ENCODE data around the gene NTRK2. TPM values are rescaled to one million over a fixed set of nuclear protein-coding genes. Genes with fewer than 3 reads are reported as not detected.

Gene NTRK2
- polyA plus RNA-seq (2013): not detected

DNA sequence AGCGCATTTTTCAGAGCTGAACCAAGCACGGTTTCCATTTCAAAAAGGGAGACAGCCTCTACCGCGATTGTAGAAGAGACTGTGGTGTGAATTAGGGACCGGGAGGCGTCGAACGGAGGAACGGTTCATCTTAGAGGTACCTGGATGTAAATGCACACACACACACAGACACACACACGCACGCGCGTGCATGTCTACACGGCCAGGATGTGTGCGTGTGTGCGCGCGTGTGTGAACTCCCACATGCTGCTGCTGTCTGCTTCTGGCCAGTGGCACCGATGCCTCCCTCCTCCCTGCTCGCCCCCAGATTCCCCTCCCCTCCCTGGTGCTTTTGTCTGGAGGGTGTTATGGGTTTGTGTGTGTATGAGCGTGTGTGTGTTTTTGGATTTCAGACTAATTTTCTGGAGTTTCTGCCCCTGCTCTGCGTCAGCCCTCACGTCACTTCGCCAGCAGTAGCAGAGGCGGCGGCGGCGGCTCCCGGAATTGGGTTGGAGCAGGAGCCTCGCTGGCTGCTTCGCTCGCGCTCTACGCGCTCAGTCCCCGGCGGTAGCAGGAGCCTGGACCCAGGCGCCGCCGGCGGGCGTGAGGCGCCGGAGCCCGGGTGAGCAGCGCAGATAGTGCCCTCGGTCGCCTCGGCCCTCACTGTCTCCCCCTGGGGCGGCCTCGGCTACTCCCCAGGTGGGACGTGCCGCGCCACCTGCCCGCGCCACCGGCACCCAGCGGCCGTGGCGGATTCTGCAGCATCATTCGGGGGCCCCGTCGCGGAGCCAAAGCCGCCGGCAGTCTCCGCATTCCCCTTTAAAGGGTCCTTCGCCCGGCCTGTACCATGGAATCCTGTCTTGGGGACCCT, at the start of gene NTRK2:
Gene NTRK2, plus strand, starts transcription at position 442 of the 850 bp plus-strand sequence. CDS start 1,020 bp downstream, outside the sequence.
- DNase-seq: peak in 2 of 3 donors; percentile 33 to 51
- H3K4me1 ChIP-seq (ENCODE audit: control extremely low read depth in 1 of 4, control insufficient read depth in 4 of 4, insufficient read depth in 4 of 4, low read length in 3 of 4): peaks cover 0 to 33% (median 28%) of the 10 kb centered on the region in 4 experiments
- POLR2A ChIA-PET: interaction anchor here (0.6 kb wide), 1 partner anchor 716 kb away, joined by 3 read pairs; no protein-coding TSS in a partner anchor

DNA sequence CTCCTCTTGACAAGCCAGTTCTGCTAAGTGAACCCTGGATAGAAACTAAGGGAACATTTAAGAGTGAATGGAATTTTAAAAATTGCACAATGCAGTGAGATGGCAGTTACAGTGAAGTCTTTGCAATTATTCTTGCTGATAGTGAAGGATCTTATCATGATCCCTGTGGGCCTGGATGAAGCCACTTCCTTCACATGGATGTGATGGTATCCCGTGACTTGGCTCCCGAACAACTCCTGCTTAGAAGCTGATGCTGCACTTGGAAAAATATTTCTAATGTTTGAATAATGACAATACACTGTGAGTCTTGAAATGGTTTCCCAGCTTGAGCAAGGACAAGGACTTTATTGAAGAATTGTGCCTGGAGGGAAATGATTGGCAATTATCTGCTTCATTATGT, 49.2 kb upstream of the NTRK2 start:
- no peaks in the 10 kb centered on the region for H3K36me3 ChIP-seq (ENCODE audit: control insufficient read depth in 4 of 4, insufficient read depth in 4 of 4, low read length in 3 of 4)
- H3K4me1 ChIP-seq (ENCODE audit: control extremely low read depth in 1 of 4, control insufficient read depth in 4 of 4, insufficient read depth in 4 of 4, low read length in 3 of 4): peaks cover 0 to 4% (median 0%) of the 10 kb centered on the region in 4 experiments
- H3K27me3 ChIP-seq (replicated peaks in 2 of 5; ENCODE audit: control insufficient read depth in 4 of 5, insufficient read depth in 5 of 5, low read length in 4 of 5): no peaks in the 10 kb centered on the region
- H3K4me3 ChIP-seq (ENCODE audit: control insufficient read depth in 1 of 7, extremely low read depth in 1 of 7, insufficient read depth in 4 of 7, low read depth in 2 of 7, low read length in 6 of 7): no peak overlapping the region
- H3K9me3 ChIP-seq (ENCODE audit: control extremely low read depth in 1 of 5, control insufficient read depth in 4 of 5, insufficient read depth in 2 of 5, low read depth in 1 of 5, low read length in 4 of 5): no peaks in the 10 kb centered on the region
- WGBS (ENCODE audit: insufficient coverage): 100% methylated on average over 1 of the region's 2 CpGs
- H3K27ac ChIP-seq (ENCODE audit: insufficient read depth in 1 of 2, low read depth in 1 of 2, low read length in 2 of 2, poor library complexity in 1 of 2, severe bottlenecking in 2 of 2): no peak overlapping the region
- no peak for DNase-seq
- CTCF ChIA-PET: no interaction called here
- POLR2A ChIA-PET: no interaction called here

More for the DNA sequence above, at the start of gene NTRK2:
- H3K9me3 ChIP-seq (ENCODE audit: control extremely low read depth in 1 of 5, control insufficient read depth in 4 of 5, insufficient read depth in 2 of 5, low read depth in 1 of 5, low read length in 4 of 5): peaks cover 0 to 5% (median 1%) of the 10 kb centered on the region in 5 experiments
- no peak within 1 kb of the TSS for H3K27ac ChIP-seq (ENCODE audit: insufficient read depth in 1 of 2, low read depth in 1 of 2, low read length in 2 of 2, poor library complexity in 1 of 2, severe bottlenecking in 2 of 2)
- peaks cover 11 to 80% (median 61%) of the 10 kb centered on the region in 5 experiments for H3K27me3 ChIP-seq (replicated peaks in 2 of 5; ENCODE audit: control insufficient read depth in 4 of 5, insufficient read depth in 5 of 5, low read length in 4 of 5)
- WGBS (ENCODE audit: insufficient coverage): 2% methylated on average over 51 of the region's 69 CpGs
- CTCF ChIA-PET: interaction anchor here (0.9 to 1.8 kb wide), 3 partner anchors 11 to 112 kb away, joined by 3 to 7 read pairs (median 3); no protein-coding TSS in a partner anchor
- no peaks in the 10 kb centered on the region for H3K36me3 ChIP-seq (ENCODE audit: control insufficient read depth in 4 of 4, insufficient read depth in 4 of 4, low read length in 3 of 4)
- H3K4me3 ChIP-seq (ENCODE audit: control insufficient read depth in 1 of 7, extremely low read depth in 1 of 7, insufficient read depth in 4 of 7, low read depth in 2 of 7, low read length in 6 of 7): peak within 1 kb of the TSS; percentile 18 to 70 (median 52)

DNA sequence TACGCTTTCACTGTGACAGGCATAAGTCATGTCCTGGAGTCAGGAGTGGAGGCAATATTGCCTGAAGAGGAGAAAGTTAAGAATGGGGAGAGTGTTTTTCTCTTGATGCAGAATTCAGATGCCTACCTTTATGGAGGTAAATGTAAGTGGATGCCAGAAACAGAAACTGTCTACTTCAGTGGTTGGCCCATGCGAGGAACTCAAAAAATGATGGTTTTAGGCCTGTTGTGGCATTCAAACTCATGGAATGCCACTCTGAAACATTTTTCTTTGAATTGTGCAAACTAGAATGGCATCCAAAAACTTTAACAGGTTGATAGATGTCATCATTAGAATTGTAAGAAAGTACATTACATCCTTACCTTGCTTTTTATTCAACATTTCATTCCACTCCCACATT, 47.7 kb upstream of the NTRK2 start:
- CTCF ChIA-PET: no interaction called here
- Histone ChIP-seq H3K4me3 (ENCODE audit: control insufficient read depth in 1 of 7, extremely low read depth in 1 of 7, insufficient read depth in 4 of 7, low read depth in 2 of 7, low read length in 6 of 7) (no peak overlapping the region), H3K27me3 (replicated peaks in 2 of 5; ENCODE audit: control insufficient read depth in 4 of 5, insufficient read depth in 5 of 5, low read length in 4 of 5) (no peaks in the 10 kb centered on the region), H3K36me3 (ENCODE audit: control insufficient read depth in 4 of 4, insufficient read depth in 4 of 4, low read length in 3 of 4) (no peaks in the 10 kb centered on the region), H3K27ac (ENCODE audit: insufficient read depth in 1 of 2, low read depth in 1 of 2, low read length in 2 of 2, poor library complexity in 1 of 2, severe bottlenecking in 2 of 2) (no peak overlapping the region), H3K4me1 (ENCODE audit: control extremely low read depth in 1 of 4, control insufficient read depth in 4 of 4, insufficient read depth in 4 of 4, low read length in 3 of 4) (peaks cover 0 to 4% (median 0%) of the 10 kb centered on the region in 4 experiments), H3K9me3 (ENCODE audit: control extremely low read depth in 1 of 5, control insufficient read depth in 4 of 5, insufficient read depth in 2 of 5, low read depth in 1 of 5, low read length in 4 of 5) (no peaks in the 10 kb centered on the region)
- 100% methylated on average over 2 of the region's 2 CpGs for WGBS (ENCODE audit: insufficient coverage)
- no peak for DNase-seq
- POLR2A ChIA-PET: no interaction called here

DNA sequence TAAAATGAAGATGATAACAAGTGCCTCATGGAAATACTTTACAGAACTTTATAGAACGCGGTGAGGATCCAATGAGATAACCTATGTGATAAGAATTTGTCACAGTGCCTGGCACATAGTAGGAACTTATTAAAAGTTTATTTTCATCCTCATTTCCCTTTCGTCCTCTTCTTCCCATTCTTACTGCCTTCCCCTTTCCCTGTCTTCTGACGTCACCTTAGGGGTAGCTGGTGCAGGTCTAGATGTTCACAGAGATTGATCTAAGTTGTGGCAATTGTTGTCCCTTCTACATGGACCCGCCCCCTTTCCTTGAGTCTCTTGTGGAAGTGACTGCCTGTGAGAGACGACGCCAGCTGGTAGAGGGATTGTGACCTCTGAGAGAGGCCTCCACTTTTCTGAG, 46.5 kb upstream of the NTRK2 start:
- Histone ChIP-seq H3K4me1 (ENCODE audit: control extremely low read depth in 1 of 4, control insufficient read depth in 4 of 4, insufficient read depth in 4 of 4, low read length in 3 of 4) (peaks cover 0 to 4% (median 0%) of the 10 kb centered on the region in 4 experiments), H3K27ac (ENCODE audit: insufficient read depth in 1 of 2, low read depth in 1 of 2, low read length in 2 of 2, poor library complexity in 1 of 2, severe bottlenecking in 2 of 2) (no peak overlapping the region), H3K4me3 (ENCODE audit: control insufficient read depth in 1 of 7, extremely low read depth in 1 of 7, insufficient read depth in 4 of 7, low read depth in 2 of 7, low read length in 6 of 7) (no peak overlapping the region), H3K9me3 (ENCODE audit: control extremely low read depth in 1 of 5, control insufficient read depth in 4 of 5, insufficient read depth in 2 of 5, low read depth in 1 of 5, low read length in 4 of 5) (no peaks in the 10 kb centered on the region), H3K27me3 (replicated peaks in 2 of 5; ENCODE audit: control insufficient read depth in 4 of 5, insufficient read depth in 5 of 5, low read length in 4 of 5) (no peaks in the 10 kb centered on the region), H3K36me3 (ENCODE audit: control insufficient read depth in 4 of 4, insufficient read depth in 4 of 4, low read length in 3 of 4) (no peaks in the 10 kb centered on the region)
- ChIA-PET POLR2A (no interaction called here), CTCF (no interaction called here)
- WGBS (ENCODE audit: insufficient coverage): 100% methylated on average over 2 of the region's 7 CpGs
- no peak for DNase-seq

DNA sequence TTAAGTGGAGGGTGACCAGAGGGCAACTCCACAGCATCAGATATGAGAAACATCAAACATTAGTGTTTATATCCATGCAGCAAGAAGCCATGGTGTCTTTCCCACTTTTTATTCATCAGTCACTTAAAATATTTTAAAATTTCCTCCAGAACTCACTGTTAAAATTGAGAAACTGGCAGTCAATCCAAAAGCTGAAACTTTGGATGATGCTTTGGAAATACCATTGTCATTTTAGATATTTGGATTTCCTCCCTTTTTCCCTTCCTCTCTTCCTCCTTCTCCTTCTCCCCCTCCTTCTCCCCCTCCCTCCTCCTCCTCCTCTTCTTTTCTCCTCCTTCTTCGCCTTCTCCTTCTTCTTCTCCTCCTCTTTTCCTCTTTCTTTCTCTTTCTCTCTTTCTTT, 33.1 kb upstream of the NTRK2 start:
- no peak overlapping the region for H3K27ac ChIP-seq (ENCODE audit: insufficient read depth in 1 of 2, low read depth in 1 of 2, low read length in 2 of 2, poor library complexity in 1 of 2, severe bottlenecking in 2 of 2)
- peaks cover 0 to 9% (median 0%) of the 10 kb centered on the region in 5 experiments for H3K9me3 ChIP-seq (ENCODE audit: control extremely low read depth in 1 of 5, control insufficient read depth in 4 of 5, insufficient read depth in 2 of 5, low read depth in 1 of 5, low read length in 4 of 5)
- WGBS (ENCODE audit: insufficient coverage): no CpG with 5 or more reads among the region's 1 CpG
- no peaks in the 10 kb centered on the region for H3K4me1 ChIP-seq (ENCODE audit: control extremely low read depth in 1 of 4, control insufficient read depth in 4 of 4, insufficient read depth in 4 of 4, low read length in 3 of 4)
- CTCF ChIA-PET: no interaction called here
- POLR2A ChIA-PET: no interaction called here
- H3K4me3 ChIP-seq (ENCODE audit: control insufficient read depth in 1 of 7, extremely low read depth in 1 of 7, insufficient read depth in 4 of 7, low read depth in 2 of 7, low read length in 6 of 7): no peak overlapping the region
- no peaks in the 10 kb centered on the region for H3K36me3 ChIP-seq (ENCODE audit: control insufficient read depth in 4 of 4, insufficient read depth in 4 of 4, low read length in 3 of 4)
- no peak for DNase-seq
- H3K27me3 ChIP-seq (replicated peaks in 2 of 5; ENCODE audit: control insufficient read depth in 4 of 5, insufficient read depth in 5 of 5, low read length in 4 of 5): no peaks in the 10 kb centered on the region

DNA sequence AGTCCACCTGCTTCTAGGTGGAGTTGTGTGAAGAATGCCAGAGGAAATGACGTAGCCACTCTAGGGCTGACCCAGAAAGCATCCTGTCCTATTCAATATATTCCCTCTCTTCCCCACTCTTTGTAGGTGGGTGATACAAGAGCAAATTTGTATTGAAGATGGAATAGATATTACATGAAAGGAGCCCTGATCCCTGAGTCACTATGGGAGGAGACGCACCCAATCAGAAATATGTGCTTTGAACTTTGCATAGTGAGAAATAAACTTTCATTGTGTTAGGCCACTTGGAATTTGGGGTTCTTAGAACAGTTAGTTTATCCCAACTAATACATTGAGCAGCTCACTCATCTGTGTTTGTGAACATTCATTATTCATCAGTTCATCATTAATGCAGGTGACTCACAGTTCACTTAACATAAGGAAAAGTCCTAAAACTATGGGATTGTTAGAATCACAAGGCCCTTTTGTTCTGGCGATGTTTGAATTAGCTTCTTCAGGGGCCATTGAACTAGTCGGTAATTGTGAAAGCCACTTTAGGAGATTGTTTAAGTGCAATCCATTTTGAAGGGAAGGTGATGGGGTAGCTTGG, 26.9 kb upstream of the NTRK2 start:
- CTCF ChIA-PET: no interaction called here
- H3K27ac ChIP-seq (ENCODE audit: insufficient read depth in 1 of 2, low read depth in 1 of 2, low read length in 2 of 2, poor library complexity in 1 of 2, severe bottlenecking in 2 of 2): no peak overlapping the region
- H3K9me3 ChIP-seq (ENCODE audit: control extremely low read depth in 1 of 5, control insufficient read depth in 4 of 5, insufficient read depth in 2 of 5, low read depth in 1 of 5, low read length in 4 of 5): peaks cover 0 to 9% (median 0%) of the 10 kb centered on the region in 5 experiments
- H3K27me3 ChIP-seq (replicated peaks in 2 of 5; ENCODE audit: control insufficient read depth in 4 of 5, insufficient read depth in 5 of 5, low read length in 4 of 5): no peaks in the 10 kb centered on the region
- H3K36me3 ChIP-seq (ENCODE audit: control insufficient read depth in 4 of 4, insufficient read depth in 4 of 4, low read length in 3 of 4): no peaks in the 10 kb centered on the region
- no peak for DNase-seq
- 100% methylated on average over 2 of the region's 4 CpGs for WGBS (ENCODE audit: insufficient coverage)
- H3K4me3 ChIP-seq (ENCODE audit: control insufficient read depth in 1 of 7, extremely low read depth in 1 of 7, insufficient read depth in 4 of 7, low read depth in 2 of 7, low read length in 6 of 7): no peak overlapping the region
- no peaks in the 10 kb centered on the region for H3K4me1 ChIP-seq (ENCODE audit: control extremely low read depth in 1 of 4, control insufficient read depth in 4 of 4, insufficient read depth in 4 of 4, low read length in 3 of 4)
- POLR2A ChIA-PET: no interaction called here

DNA sequence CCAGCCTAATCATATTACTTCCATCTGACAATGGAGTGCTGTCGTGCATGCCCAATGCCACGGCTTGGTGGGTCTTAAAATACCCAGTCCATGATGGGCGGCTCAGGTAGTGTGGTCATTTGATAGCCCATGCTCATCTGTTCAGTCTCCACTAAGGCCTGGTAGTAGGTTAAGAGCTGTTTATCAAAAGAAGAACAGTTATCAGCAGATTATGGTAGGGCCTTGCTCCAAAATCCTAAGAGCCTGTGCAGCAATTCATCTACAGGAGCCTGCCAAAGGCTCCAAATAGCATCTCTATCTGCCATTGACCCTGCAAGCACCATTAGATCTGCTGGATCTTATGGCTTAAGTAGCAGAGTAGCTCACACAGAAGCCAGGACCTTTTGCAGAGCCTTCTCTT, 21.8 kb upstream of the NTRK2 start:
- Histone ChIP-seq H3K27ac (ENCODE audit: insufficient read depth in 1 of 2, low read depth in 1 of 2, low read length in 2 of 2, poor library complexity in 1 of 2, severe bottlenecking in 2 of 2) (no peak overlapping the region), H3K4me3 (ENCODE audit: control insufficient read depth in 1 of 7, extremely low read depth in 1 of 7, insufficient read depth in 4 of 7, low read depth in 2 of 7, low read length in 6 of 7) (no peak overlapping the region), H3K36me3 (ENCODE audit: control insufficient read depth in 4 of 4, insufficient read depth in 4 of 4, low read length in 3 of 4) (no peaks in the 10 kb centered on the region), H3K4me1 (ENCODE audit: control extremely low read depth in 1 of 4, control insufficient read depth in 4 of 4, insufficient read depth in 4 of 4, low read length in 3 of 4) (no peaks in the 10 kb centered on the region), H3K27me3 (replicated peaks in 2 of 5; ENCODE audit: control insufficient read depth in 4 of 5, insufficient read depth in 5 of 5, low read length in 4 of 5) (no peaks in the 10 kb centered on the region), H3K9me3 (ENCODE audit: control extremely low read depth in 1 of 5, control insufficient read depth in 4 of 5, insufficient read depth in 2 of 5, low read depth in 1 of 5, low read length in 4 of 5) (no peaks in the 10 kb centered on the region)
- no peak for DNase-seq
- CTCF ChIA-PET: no interaction called here
- WGBS (ENCODE audit: insufficient coverage): 100% methylated on average over 3 of the region's 3 CpGs
- POLR2A ChIA-PET: no interaction called here
